ENCODE results near the gene FNBP1. TPM values are rescaled to one million over a fixed set of nuclear protein-coding genes. Genes with fewer than 3 reads are reported as not detected.
A peak's percentile ranks its signal among the peaks of the same experiment; 100 is the strongest.
"Not testable (repeated sequence)": the region's sequence is repeated elsewhere in the genome, so short reads cannot be mapped to it uniquely, and the experiment has no call there.

FNBP1 gene
- total RNA-seq, 2 donors from 2014 or later: 124 to 141 TPM

- not testable (repeated sequence) for H3K36me3 Mint-ChIP-seq; H3K9me3 Mint-ChIP-seq; ATAC-seq; H3K27me3 Mint-ChIP-seq; DNase-seq (ENCODE audit: low spot score)
- H3K27ac Mint-ChIP-seq: peak overlapping the region; percentile 71 to 78
- H3K4me1 Mint-ChIP-seq (ENCODE audit: low read depth in 2 of 2): peaks cover 53 to 55% of the 10 kb centered on the region in 2 donors
- peak overlapping the region; percentile 59 for H3K4me3 Mint-ChIP-seq
These were observed 36.0 kb downstream of the FNBP1 start for GRCh38 chr9:130006952-130007351.

GRCh38 chr9:130003943-130004552 is 38.9 kb downstream of the FNBP1 start:
- Mint-ChIP-seq H3K27me3 (no peaks in the 10 kb centered on the region), H3K4me1 (ENCODE audit: low read depth in 2 of 2) (peaks cover 40 to 42% of the 10 kb centered on the region in 2 donors), H3K9me3 (no peaks in the 10 kb centered on the region), H3K4me3 (no peak overlapping the region), H3K36me3 (no peaks in the 10 kb centered on the region), H3K27ac (peak overlapping the region; percentile 56 to 63)
- DNase-seq (ENCODE audit: low spot score) (no peak), ATAC-seq (no peak)

GRCh38 chr9:130002320-130002719 is 40.7 kb downstream of the FNBP1 start:
- H3K27ac Mint-ChIP-seq: peak overlapping the region; percentile 56 to 63
- DNase-seq (ENCODE audit: low spot score) (no peak), ATAC-seq (no peak)
- H3K4me1 Mint-ChIP-seq (ENCODE audit: low read depth in 2 of 2): peaks cover 34 to 37% of the 10 kb centered on the region in 2 donors
- no peaks in the 10 kb centered on the region for H3K9me3 Mint-ChIP-seq
- peak overlapping the region; percentile 25 for H3K4me3 Mint-ChIP-seq
- H3K27me3 Mint-ChIP-seq: no peaks in the 10 kb centered on the region
- peaks cover 4% of the 10 kb centered on the region for H3K36me3 Mint-ChIP-seq

DNA sequence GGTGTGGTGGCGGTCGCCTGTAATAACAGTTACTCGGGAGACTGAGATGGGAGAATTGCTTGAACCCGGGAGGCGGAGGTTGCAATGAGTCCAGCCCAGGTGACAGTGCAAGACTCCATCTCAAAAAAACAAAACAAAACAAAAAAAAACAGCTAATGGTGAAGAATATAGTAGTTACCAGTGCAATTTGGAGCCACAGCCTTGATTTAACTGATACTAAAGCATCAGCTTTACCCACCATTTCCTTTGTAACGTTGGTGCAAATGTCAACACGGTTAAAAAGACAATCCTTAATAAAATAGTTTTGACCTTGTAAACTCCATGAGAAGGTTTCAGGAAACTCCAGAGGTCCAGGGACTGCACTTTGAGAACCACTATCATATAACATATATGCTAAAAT is 41.8 kb downstream of the FNBP1 start:
- ATAC-seq (no peak), DNase-seq (ENCODE audit: low spot score) (no peak)
- Mint-ChIP-seq H3K4me1 (ENCODE audit: low read depth in 2 of 2) (peaks cover 28 to 32% of the 10 kb centered on the region in 2 donors), H3K36me3 (peaks cover 4% of the 10 kb centered on the region), H3K27me3 (no peaks in the 10 kb centered on the region), H3K27ac (peak overlapping the region; percentile 49 to 87), H3K9me3 (no peaks in the 10 kb centered on the region), H3K4me3 (no peak overlapping the region)

DNA sequence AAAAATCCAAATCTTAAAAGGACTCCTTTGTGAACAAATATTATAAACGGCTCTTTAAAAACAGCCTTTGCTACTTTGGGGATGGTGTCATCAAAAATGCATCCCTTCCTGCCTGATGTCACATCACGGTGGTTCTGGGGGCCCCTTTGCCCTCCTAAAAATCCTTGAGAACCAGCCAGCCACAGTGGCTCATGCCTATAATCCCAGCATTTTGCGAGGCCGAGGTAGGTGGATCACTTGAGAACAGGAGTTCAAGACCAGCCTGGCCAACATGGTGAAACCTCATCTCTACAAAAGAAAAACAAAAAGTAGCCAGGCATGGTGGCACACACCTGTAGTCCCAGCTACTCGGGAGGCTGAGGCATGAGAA is 43.9 kb downstream of the FNBP1 start:
- peaks cover 6% of the 10 kb centered on the region for H3K36me3 Mint-ChIP-seq
- peak overlapping the region; percentile 49 to 72 for H3K27ac Mint-ChIP-seq
- H3K27me3 Mint-ChIP-seq: no peaks in the 10 kb centered on the region
- peak overlapping the region; percentile 50 for H3K4me3 Mint-ChIP-seq
- peaks cover 38 to 49% of the 10 kb centered on the region in 2 donors for H3K4me1 Mint-ChIP-seq (ENCODE audit: low read depth in 2 of 2)
- ATAC-seq (no peak), DNase-seq (ENCODE audit: low spot score) (no peak)
- no peaks in the 10 kb centered on the region for H3K9me3 Mint-ChIP-seq

DNA sequence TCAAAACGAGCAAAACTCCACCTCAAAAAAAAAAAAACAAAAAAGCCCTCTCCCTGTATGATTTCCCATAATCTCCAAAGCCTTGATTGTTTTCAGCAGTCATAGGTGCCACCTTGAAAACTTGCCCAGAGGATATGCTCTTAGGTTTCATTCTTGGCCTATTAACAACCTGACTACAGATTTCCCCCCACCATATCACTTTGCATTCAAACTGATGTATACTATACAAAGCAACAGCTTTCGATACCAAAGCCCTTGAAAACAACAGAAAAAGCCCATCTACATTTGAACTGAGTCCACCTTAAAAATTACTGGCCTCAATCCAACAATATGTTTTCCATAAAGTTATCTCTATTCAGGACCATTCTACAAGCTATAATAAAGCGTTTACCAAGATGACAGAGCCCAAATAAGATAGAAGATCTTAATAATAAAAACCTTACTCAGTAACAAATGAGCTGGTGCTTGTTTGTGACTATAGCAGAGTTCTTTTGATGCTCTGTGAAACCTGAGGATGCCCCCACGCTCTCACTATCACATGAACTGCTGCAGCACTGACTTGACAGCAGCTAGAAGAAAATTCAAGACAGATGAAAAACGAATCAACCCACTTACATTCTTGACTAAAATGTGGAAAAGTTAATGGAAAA is 44.4 kb downstream of the FNBP1 start:
- DNase-seq (ENCODE audit: low spot score) (no peak), ATAC-seq (no peak)
- Mint-ChIP-seq H3K27me3 (no peaks in the 10 kb centered on the region), H3K27ac (peak overlapping the region; percentile 49 to 72), H3K4me3 (peak overlapping the region; percentile 50), H3K36me3 (peaks cover 10% of the 10 kb centered on the region), H3K9me3 (no peaks in the 10 kb centered on the region), H3K4me1 (ENCODE audit: low read depth in 2 of 2) (peaks cover 38 to 53% of the 10 kb centered on the region in 2 donors)

GRCh38 chr9:129997706-129998105 is 45.3 kb downstream of the FNBP1 start:
- Mint-ChIP-seq H3K36me3 (peaks cover 10% of the 10 kb centered on the region), H3K27ac (peak overlapping the region; percentile 26 to 91), H3K4me1 (ENCODE audit: low read depth in 2 of 2) (peaks cover 36 to 50% of the 10 kb centered on the region in 2 donors)
- not testable (repeated sequence) for H3K27me3 Mint-ChIP-seq; DNase-seq (ENCODE audit: low spot score); H3K9me3 Mint-ChIP-seq; H3K4me3 Mint-ChIP-seq; ATAC-seq

GRCh38 chr9:129996161-129996830 is 46.7 kb downstream of the FNBP1 start:
- ATAC-seq (peak in 1 of 2 donors; percentile 24), DNase-seq (ENCODE audit: low spot score) (no peak)
- Mint-ChIP-seq H3K36me3 (peaks cover 10% of the 10 kb centered on the region), H3K9me3 (no peaks in the 10 kb centered on the region), H3K27ac (peak overlapping the region; percentile 90 to 91), H3K4me3 (peak overlapping the region; percentile 85), H3K27me3 (no peaks in the 10 kb centered on the region), H3K4me1 (ENCODE audit: low read depth in 2 of 2) (peaks cover 39 to 50% of the 10 kb centered on the region in 2 donors)

DNA sequence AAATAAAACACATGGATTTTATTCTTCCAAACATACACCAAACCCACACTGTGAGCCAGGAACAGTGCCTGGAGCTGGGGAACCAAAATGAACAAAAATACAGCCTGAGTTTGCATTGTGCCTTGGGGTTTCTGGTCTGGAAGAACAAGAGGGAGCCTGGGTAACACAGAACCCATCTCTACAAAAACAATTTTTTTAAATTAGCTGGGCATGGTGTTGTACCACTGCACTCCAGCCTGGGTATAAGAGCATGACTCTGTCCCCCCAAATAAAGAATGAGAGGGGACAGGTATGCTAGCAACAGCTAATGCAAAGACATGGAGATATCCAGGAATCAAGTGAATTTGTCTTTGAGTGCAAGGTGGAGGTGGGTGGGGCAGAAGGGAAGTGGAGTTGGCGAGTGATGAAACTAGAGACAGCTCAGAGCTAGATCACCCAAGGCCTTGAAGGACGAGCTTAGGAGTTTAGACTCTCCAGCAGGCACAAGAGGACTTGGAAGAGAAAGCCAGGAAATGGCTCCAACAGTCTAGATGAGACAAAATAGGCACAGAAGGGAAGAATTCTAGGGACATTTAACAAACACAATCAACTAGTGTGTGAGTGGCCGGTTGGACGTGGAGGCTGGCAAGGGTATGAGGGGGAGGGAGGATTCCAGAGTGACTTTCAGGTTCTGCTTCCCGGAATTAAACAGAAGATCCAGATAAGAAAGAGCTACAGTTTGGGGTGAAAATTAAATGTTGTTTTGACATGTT is 47.4 kb downstream of the FNBP1 start:
- ATAC-seq (peak in 1 of 2 donors; percentile 63), DNase-seq (ENCODE audit: low spot score) (no peak)
- Mint-ChIP-seq H3K27ac (peak overlapping the region; percentile 90 to 91), H3K4me1 (ENCODE audit: low read depth in 2 of 2) (peaks cover 37 to 52% of the 10 kb centered on the region in 2 donors), H3K36me3 (peaks cover 12% of the 10 kb centered on the region), H3K27me3 (no peaks in the 10 kb centered on the region), H3K9me3 (no peaks in the 10 kb centered on the region), H3K4me3 (peak overlapping the region; percentile 85)

DNA sequence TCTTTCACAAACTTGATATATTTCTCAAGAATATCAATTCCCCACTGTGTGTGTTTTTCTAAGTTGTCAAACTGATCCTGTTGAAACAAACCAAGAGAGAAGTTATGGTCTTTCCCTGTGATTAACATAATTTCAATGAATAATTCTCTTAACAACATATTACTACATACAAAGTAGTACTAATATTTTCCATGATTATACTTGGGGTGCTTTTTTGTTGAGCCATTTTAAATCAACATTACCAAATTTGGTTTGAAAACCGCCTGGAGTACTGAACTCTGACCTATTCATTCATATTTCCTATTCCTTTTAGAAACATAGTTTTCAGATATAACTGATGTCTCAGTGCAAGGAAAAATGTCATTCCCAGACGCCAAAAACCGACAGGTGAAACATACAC is 48.1 kb downstream of the FNBP1 start:
- ATAC-seq (no peak), DNase-seq (ENCODE audit: low spot score) (no peak)
- Mint-ChIP-seq H3K4me1 (ENCODE audit: low read depth in 2 of 2) (peaks cover 41 to 55% of the 10 kb centered on the region in 2 donors), H3K36me3 (peaks cover 16% of the 10 kb centered on the region), H3K4me3 (peak overlapping the region; percentile 85), H3K27ac (peak overlapping the region; percentile 90 to 91), H3K27me3 (no peaks in the 10 kb centered on the region), H3K9me3 (no peaks in the 10 kb centered on the region)

DNA sequence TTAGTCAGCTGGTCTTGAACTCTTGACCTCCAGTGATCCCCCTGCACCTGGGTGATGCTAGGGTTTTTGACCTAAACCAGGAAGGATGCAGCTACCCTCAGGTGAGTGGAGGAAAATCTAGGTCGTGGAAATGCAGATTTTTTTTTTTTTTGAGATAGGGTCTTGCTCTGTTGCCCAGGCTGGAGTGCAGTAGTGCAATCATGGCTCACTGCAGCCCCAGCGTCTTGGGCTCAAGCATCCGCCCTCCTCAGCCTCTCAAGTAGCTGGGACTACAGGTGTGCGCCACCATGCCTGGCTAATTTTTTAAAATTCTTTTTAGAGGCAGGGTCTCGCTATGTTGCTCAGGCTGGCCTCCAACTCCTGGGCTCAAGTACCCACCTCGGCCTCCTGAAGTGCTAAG is 51.9 kb downstream of the FNBP1 start:
- DNase-seq (ENCODE audit: low spot score); ATAC-seq; H3K9me3 Mint-ChIP-seq; H3K27me3 Mint-ChIP-seq: not testable (repeated sequence)
- Mint-ChIP-seq H3K27ac (peak overlapping the region; percentile 72 to 81), H3K4me3 (peak overlapping the region; percentile 74), H3K36me3 (peaks cover 12% of the 10 kb centered on the region), H3K4me1 (ENCODE audit: low read depth in 2 of 2) (peaks cover 51 to 62% of the 10 kb centered on the region in 2 donors)

- ATAC-seq (peak in 1 of 2 donors; percentile 43), DNase-seq (ENCODE audit: low spot score) (no peak)
- Mint-ChIP-seq H3K9me3 (no peaks in the 10 kb centered on the region), H3K27me3 (no peaks in the 10 kb centered on the region), H3K27ac (peak overlapping the region; percentile 72 to 81), H3K36me3 (peaks cover 12% of the 10 kb centered on the region), H3K4me1 (ENCODE audit: low read depth in 2 of 2) (peaks cover 47 to 58% of the 10 kb centered on the region in 2 donors), H3K4me3 (peak overlapping the region; percentile 74)
These were observed 52.5 kb downstream of the FNBP1 start for GRCh38 chr9:129990269-129991010.

- Mint-ChIP-seq H3K27ac (peak overlapping the region; percentile 72 to 81), H3K36me3 (peaks cover 12% of the 10 kb centered on the region)
These were observed 53.2 kb downstream of the FNBP1 start for GRCh38 chr9:129989740-129990139.

More at GRCh38 chr9:129989740-129990139, 53.2 kb downstream of the FNBP1 start:
- peaks cover 45 to 55% of the 10 kb centered on the region in 2 donors for H3K4me1 Mint-ChIP-seq (ENCODE audit: low read depth in 2 of 2)
- ATAC-seq (no peak), DNase-seq (ENCODE audit: low spot score) (no peak)
- peak overlapping the region; percentile 45 for H3K4me3 Mint-ChIP-seq
- H3K27me3 Mint-ChIP-seq: no peaks in the 10 kb centered on the region
- H3K9me3 Mint-ChIP-seq: no peaks in the 10 kb centered on the region
